Neural cell (in vitro differentiated cells): Measurements from ENCODE around the gene LYVE1.

Experiments used
- EP300 ChIP-seq: fragments of 450-650 bp; conservative IDR thresholded peaks from 2 replicates; pipeline ENCODE4 v1.6.1; 2014; ENCODE audit warnings: antibody characterized with exemption, mild to moderate bottlenecking, moderate library complexity; ENCODE audit not compliant: poor library complexity, severe bottlenecking
- EZH2 ChIP-seq: fragments of 200-600, 300-800 bp; shearing (Covaris generic), sonication (generic); IDR thresholded peaks from 2 replicates; pipeline ENCODE4 v1.6.1; 2014; ENCODE audit warnings: antibody characterized with exemption, low read length, borderline replicate concordance, mild to moderate bottlenecking; ENCODE audit not compliant: insufficient read depth, poor library complexity, severe bottlenecking
- MXI1 ChIP-seq: fragments of 450-650 bp; conservative IDR thresholded peaks from 2 replicates; pipeline ENCODE4 v1.6.1; 2014; ENCODE audit warnings: antibody characterized with exemption, mild to moderate bottlenecking; ENCODE audit not compliant: poor library complexity, severe bottlenecking
- POLR2AphosphoS5 ChIP-seq: IDR thresholded peaks from 2 replicates; pipeline ENCODE4 v1.6.1; 2012
- REST ChIP-seq: IDR thresholded peaks from 2 replicates; pipeline ENCODE4 v1.6.1; 2012; ENCODE audit warnings: borderline replicate concordance
- SMC3 ChIP-seq: fragments of 450-650 bp; conservative IDR thresholded peaks from 2 replicates; pipeline ENCODE4 v1.6.1; 2014; ENCODE audit warnings: antibody characterized with exemption, mild to moderate bottlenecking, moderate library complexity; ENCODE audit not compliant: poor library complexity
- TF ChIP-seq, protein P1 (sequence below): fragments of 450-650 bp; IDR thresholded peaks from 2 replicates; pipeline ENCODE4 v1.5.1; 2014; ENCODE audit warnings: antibody characterized with exemption, mild to moderate bottlenecking, moderate library complexity; ENCODE audit not compliant: poor library complexity, severe bottlenecking

DNA sequence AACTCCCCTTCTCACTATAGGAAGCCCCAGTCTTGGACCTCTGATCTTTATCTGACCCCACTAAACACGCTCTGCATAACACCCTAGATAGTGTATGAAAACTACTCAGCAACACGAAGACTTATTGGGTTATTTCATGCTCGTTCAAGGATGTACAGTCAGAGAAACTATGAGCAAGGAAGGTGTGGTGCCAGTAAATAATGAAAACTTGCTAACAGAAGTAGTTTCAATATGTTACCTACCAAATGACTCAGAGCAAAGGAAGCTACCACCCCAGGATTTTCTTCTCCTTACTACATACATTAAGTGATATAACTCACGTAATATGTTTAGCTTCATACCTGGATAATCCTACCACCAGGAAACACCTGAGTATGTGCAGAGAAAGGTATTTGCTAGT is 25.9 kb upstream of the LYVE1 start:
- TF ChIP-seq REST (no peak), MXI1 (no peak), EZH2 (no peak), EP300 (no peak), SMC3 (no peak), POLR2AphosphoS5 (no peak)
- TF ChIP-seq, protein P1, sequence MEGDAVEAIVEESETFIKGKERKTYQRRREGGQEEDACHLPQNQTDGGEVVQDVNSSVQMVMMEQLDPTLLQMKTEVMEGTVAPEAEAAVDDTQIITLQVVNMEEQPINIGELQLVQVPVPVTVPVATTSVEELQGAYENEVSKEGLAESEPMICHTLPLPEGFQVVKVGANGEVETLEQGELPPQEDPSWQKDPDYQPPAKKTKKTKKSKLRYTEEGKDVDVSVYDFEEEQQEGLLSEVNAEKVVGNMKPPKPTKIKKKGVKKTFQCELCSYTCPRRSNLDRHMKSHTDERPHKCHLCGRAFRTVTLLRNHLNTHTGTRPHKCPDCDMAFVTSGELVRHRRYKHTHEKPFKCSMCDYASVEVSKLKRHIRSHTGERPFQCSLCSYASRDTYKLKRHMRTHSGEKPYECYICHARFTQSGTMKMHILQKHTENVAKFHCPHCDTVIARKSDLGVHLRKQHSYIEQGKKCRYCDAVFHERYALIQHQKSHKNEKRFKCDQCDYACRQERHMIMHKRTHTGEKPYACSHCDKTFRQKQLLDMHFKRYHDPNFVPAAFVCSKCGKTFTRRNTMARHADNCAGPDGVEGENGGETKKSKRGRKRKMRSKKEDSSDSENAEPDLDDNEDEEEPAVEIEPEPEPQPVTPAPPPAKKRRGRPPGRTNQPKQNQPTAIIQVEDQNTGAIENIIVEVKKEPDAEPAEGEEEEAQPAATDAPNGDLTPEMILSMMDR, result no peak
